PC-3 (cell line): ENCODE results near the gene DRGX. TPM values are rescaled to one million over a fixed set of nuclear protein-coding genes. Genes with fewer than 3 reads are reported as not detected.

Source experiments
- ATAC-seq: fragments of 200-7000 bp; cut with Tn5 transposase; 2 replicates; pipeline ENCODE4 v1.9.1; 2020; ENCODE audit warnings: mild to moderate bottlenecking, moderate library complexity
- BruUV-seq: library from RNA; stranded (reverse); fragments of 400-500 nt; replicated peaks from 2 replicates; lab custom pipeline; 2021; lab: Mats Ljungman, UMichigan
- CTCF ChIA-PET: fragments of 300-600 bp; sonication (Branson Sonifier 250); formaldehyde crosslinking; loops from one replicate; lab custom pipeline; 2022; ENCODE audit warnings: antibody characterized with exemption; lab: Charles Lee
- POLR2A ChIA-PET: fragments of 300-600 bp; sonication (Branson Sonifier 250); formaldehyde crosslinking; loops from one replicate; lab custom pipeline; 2022; ENCODE audit warnings: antibody characterized with exemption; ENCODE audit not compliant: unreplicated experiment; lab: Charles Lee
- DNase-seq: peaks from one replicate; pipeline ENCODE4 v3.0.0-alpha.2; 2015
- H2AFZ ChIP-seq: fragments of 300-600 bp; sonication (generic); 2 replicates; pipeline ENCODE4 v1.6.0; 2016; ENCODE audit warnings: antibody characterized with exemption, low read length
- H3F3A ChIP-seq: fragments of 300-600 bp; sonication (generic); one replicate; pipeline ENCODE4 v1.6.0; 2017; ENCODE audit warnings: antibody characterized with exemption, low read length, control low read depth, mild to moderate bottlenecking; ENCODE audit not compliant: unreplicated experiment
- H3K27ac ChIP-seq: fragments of 300-600 bp; sonication (generic); 2 replicates; pipeline ENCODE4 v1.5.1; 2016; ENCODE audit warnings: mild to moderate bottlenecking, low read length
- H3K27me3 ChIP-seq: fragments of 300-600 bp; sonication (generic); 2 replicates; pipeline ENCODE4 v1.6.1; 2016; ENCODE audit warnings: low read length, mixed read lengths
- H3K36me3 ChIP-seq: fragments of 300-600 bp; sonication (generic); 2 replicates; pipeline ENCODE4 v1.6.1; 2016; ENCODE audit warnings: low read depth, mixed run types, low read length, mixed read lengths
- H3K4me1 ChIP-seq: fragments of 300-600 bp; sonication (generic); 2 replicates; pipeline ENCODE4 v1.5.1; 2016; ENCODE audit warnings: low read length; ENCODE audit not compliant: insufficient read depth
- H3K4me2 ChIP-seq: fragments of 300-600 bp; sonication (generic); 2 replicates; pipeline ENCODE4 v1.6.0; 2016; ENCODE audit warnings: low read length
- H3K4me3 ChIP-seq: fragments of 300-600 bp; sonication (generic); 2 replicates; pipeline ENCODE4 v1.5.1; 2016; ENCODE audit warnings: mild to moderate bottlenecking, low read length, mixed read lengths
- H3K79me2 ChIP-seq: fragments of 300-600 bp; sonication (generic); 2 replicates; pipeline ENCODE4 v1.6.1; 2017; ENCODE audit warnings: low read length, mixed read lengths
- H3K9ac ChIP-seq: fragments of 300-600 bp; sonication (generic); 2 replicates; pipeline ENCODE4 v1.6.0; 2016; ENCODE audit warnings: mild to moderate bottlenecking, low read length
- H3K9me2 ChIP-seq: fragments of 300-600 bp; sonication (generic); replicated peaks from 2 replicates; pipeline ENCODE4 v1.6.1; 2016; ENCODE audit warnings: mixed run types, low read length, mixed read lengths
- H3K9me3 ChIP-seq: fragments of 300-600 bp; sonication (generic); 2 replicates; pipeline ENCODE4 v1.6.1; 2016; ENCODE audit warnings: low read length, mixed read lengths
- H4K20me1 ChIP-seq: fragments of 300-600 bp; sonication (generic); 2 replicates; pipeline ENCODE4 v1.6.1; 2016; ENCODE audit warnings: low read length, mixed read lengths
- EZH2 ChIP-seq: fragments of 300-600 bp; sonication (generic); IDR thresholded peaks from one replicate; pipeline ENCODE4 v1.6.1; 2017; ENCODE audit warnings: antibody characterized with exemption, mild to moderate bottlenecking, low read length; ENCODE audit not compliant: unreplicated experiment
- EZH2phosphoT487 ChIP-seq: fragments of 300-600 bp; sonication (generic); IDR thresholded peaks from 2 replicates; pipeline ENCODE4 v1.6.1; 2018; ENCODE audit warnings: mild to moderate bottlenecking, antibody characterized with exemption, low read length, borderline replicate concordance
- intact Hi-C: fragments of 100-400 bp; cut with micrococcal nuclease; formaldehyde crosslinking; loops from 2 replicates; pipeline ENCODE4 v1.9.0; 2023
- total RNA-seq: library from RNA; depleted of rRNA; stranded (reverse); fragments of >200 nt; gene quantifications from 2 replicates; pipeline ENCODE4 v1.2.3, GENCODE V29; 2014
- TF ChIP-seq, protein P1 (sequence below): fragments of 300-600 bp; sonication (generic); conservative IDR thresholded peaks from 2 replicates; pipeline ENCODE4 v1.5.1; 2017; ENCODE audit warnings: antibody characterized with exemption, low read depth, mild to moderate bottlenecking, low read length

DRGX gene
- total RNA-seq, 1 experiment from 2014 or later: 0.33 TPM

DNA sequence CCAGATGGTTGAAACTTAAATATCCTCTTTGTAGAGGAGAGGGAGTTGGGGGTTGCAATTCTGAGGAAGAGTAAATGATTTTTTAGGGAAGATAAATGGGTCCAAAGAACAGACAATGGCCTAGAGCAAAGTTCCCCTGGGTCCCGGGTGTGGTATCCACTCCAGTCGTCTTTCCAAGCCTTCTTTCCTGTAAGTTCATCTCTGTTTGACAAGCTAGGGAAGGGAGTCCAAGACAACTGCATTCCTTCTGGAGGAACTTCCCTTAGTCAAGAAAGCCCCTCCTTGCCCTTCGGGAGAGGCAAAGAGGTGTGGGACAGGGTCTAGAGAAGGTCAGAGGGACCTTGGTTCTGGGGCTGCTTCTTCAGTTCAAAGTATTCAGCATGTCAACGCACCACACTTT lies 63.6 kb downstream of the DRGX start:
- Histone ChIP-seq H3K4me2 (no peak overlapping the region), H3K79me2 (no peaks in the 10 kb centered on the region), H3F3A (no peaks in the 10 kb centered on the region), H3K27ac (no peak overlapping the region), H3K9me3 (no peaks in the 10 kb centered on the region), H4K20me1 (no peaks in the 10 kb centered on the region), H3K4me3 (no peak overlapping the region), H3K9me2 (no peaks in the 10 kb centered on the region), H3K9ac (no peak overlapping the region), H3K36me3 (no peaks in the 10 kb centered on the region), H3K4me1 (no peaks in the 10 kb centered on the region), H2AFZ (no peak overlapping the region), H3K27me3 (peaks cover 68% of the 10 kb centered on the region)
- DNase-seq (no peak), ATAC-seq (no peak)
- ChIA-PET POLR2A (no interaction called here), CTCF (no interaction called here)
- TF ChIP-seq, protein P1, sequence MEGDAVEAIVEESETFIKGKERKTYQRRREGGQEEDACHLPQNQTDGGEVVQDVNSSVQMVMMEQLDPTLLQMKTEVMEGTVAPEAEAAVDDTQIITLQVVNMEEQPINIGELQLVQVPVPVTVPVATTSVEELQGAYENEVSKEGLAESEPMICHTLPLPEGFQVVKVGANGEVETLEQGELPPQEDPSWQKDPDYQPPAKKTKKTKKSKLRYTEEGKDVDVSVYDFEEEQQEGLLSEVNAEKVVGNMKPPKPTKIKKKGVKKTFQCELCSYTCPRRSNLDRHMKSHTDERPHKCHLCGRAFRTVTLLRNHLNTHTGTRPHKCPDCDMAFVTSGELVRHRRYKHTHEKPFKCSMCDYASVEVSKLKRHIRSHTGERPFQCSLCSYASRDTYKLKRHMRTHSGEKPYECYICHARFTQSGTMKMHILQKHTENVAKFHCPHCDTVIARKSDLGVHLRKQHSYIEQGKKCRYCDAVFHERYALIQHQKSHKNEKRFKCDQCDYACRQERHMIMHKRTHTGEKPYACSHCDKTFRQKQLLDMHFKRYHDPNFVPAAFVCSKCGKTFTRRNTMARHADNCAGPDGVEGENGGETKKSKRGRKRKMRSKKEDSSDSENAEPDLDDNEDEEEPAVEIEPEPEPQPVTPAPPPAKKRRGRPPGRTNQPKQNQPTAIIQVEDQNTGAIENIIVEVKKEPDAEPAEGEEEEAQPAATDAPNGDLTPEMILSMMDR: no peak
- TF ChIP-seq EZH2phosphoT487 (no peak), EZH2 (no peak)
- intact Hi-C loops: no loop called here
- no TSS peak for BruUV-seq

DNA sequence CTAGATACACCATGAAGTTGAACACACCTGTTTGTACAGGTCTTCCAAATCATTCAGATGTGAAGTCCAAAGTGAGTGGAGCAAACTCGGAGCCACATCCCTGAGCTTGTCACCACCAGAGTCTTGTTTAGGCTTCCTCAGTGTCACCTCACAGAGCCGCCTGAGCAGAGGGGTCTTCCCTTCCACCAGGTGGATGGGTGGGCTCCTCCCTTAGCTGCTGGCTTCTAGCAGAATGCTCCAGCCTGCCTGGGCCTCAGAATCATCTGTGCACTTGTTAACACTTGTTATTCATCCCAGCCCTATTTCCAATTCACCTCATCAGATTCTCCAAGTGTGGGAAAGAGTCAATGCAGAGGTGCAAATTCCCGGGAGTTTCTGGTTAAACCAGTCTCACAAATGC lies 64.5 kb downstream of the DRGX start:
- no peak overlapping the region for H3K4me3 ChIP-seq
- no peaks in the 10 kb centered on the region for H3K36me3 ChIP-seq
- no peaks in the 10 kb centered on the region for H3K9me2 ChIP-seq
- intact Hi-C loops: no loop called here
- DNase-seq (no peak), ATAC-seq (no peak)
- no TSS peak for BruUV-seq
- H3F3A ChIP-seq: no peaks in the 10 kb centered on the region
- ChIA-PET POLR2A (no interaction called here), CTCF (no interaction called here)
- no peak overlapping the region for H3K4me2 ChIP-seq
- H3K27me3 ChIP-seq: peaks cover 67% of the 10 kb centered on the region
- H3K9me3 ChIP-seq: no peaks in the 10 kb centered on the region
- H2AFZ ChIP-seq: no peak overlapping the region
- TF ChIP-seq EZH2phosphoT487 (no peak), EZH2 (no peak)
- TF ChIP-seq, protein P1: no peak
- H3K9ac ChIP-seq: no peak overlapping the region
- no peaks in the 10 kb centered on the region for H4K20me1 ChIP-seq
- H3K27ac ChIP-seq: no peak overlapping the region
- H3K79me2 ChIP-seq: no peaks in the 10 kb centered on the region
- H3K4me1 ChIP-seq: no peaks in the 10 kb centered on the region

DNA sequence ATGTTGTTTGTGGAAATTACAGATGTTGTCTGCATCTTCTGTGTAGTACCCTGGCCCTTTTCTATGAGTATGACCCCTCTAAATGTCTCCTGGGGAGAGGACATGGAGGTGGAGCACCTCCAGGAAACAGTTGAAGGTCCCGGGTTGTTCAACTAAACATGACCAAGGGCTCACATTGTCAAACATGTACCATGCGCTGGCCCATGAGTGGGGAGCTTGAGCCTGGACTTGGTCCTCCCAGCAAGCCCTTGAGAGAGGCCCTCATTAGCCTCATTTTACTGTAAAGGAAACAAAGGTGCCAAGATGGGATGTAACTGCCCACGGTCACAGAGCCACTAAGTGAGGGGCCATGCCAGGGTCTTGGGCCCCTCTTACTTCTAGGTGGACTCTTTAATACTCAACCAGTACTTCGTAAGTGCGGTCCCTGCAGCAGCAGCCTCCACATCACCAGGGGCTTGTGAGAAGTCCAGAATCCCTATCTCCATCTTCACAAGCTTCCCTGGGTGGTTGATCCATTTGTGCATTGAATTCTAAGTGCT lies 65.7 kb downstream of the DRGX start:
- no peak for DNase-seq
- ATAC-seq: no peak
- no peak for TF ChIP-seq EZH2
- TF ChIP-seq EZH2phosphoT487: no peak
- TF ChIP-seq, protein P1: no peak
- Histone ChIP-seq H3K27me3 (peaks cover 73% of the 10 kb centered on the region), H3K36me3 (no peaks in the 10 kb centered on the region), H3K4me3 (no peak overlapping the region), H3K27ac (no peak overlapping the region), H3K4me1 (no peaks in the 10 kb centered on the region), H3F3A (no peaks in the 10 kb centered on the region), H3K9ac (no peak overlapping the region), H3K79me2 (no peaks in the 10 kb centered on the region), H3K9me3 (no peaks in the 10 kb centered on the region), H4K20me1 (no peaks in the 10 kb centered on the region), H3K9me2 (no peaks in the 10 kb centered on the region), H3K4me2 (no peak overlapping the region), H2AFZ (no peak overlapping the region)
- CTCF ChIA-PET: no interaction called here
- POLR2A ChIA-PET: no interaction called here
- BruUV-seq: no TSS peak
- intact Hi-C loops: no loop called here
